GM21381 (cell line): ENCODE data around the gene OR3A2.
"Not testable (repeated sequence)": the region's sequence is repeated elsewhere in the genome, so short reads cannot be mapped to it uniquely, and the experiment has no call there.

Experiments used
- ATAC-seq: cut with Tn5 transposase; IDR thresholded peaks from one replicate; pipeline ENCODE4 v1.9.1; 2021; ENCODE audit warnings: mild to moderate bottlenecking, moderate library complexity; ENCODE audit not compliant: unreplicated experiment

Gene OR3A2

GRCh38 chr17:3295632-3296031 lies 90.5 kb downstream of the OR3A2 start:
- ATAC-seq: no peak

DNA sequence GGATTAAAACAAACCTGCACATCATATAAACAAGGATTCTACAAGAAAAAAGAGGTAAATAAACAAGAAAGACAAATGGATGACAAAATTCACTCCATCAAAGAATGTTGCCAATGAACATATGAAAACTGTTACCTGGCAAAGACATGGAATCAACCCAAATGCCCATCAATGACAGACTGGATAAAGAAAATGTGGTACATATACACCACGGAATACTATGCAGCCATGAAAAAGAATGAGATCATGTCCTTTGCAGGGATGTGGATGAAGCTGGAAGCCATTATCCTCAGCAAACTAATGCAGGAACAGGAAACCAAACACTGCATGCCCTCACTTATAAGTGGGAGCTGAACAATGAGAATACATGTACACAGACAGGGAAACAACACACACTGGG lies 92.6 kb downstream of the OR3A2 start:
- not testable (repeated sequence) for ATAC-seq

GRCh38 chr17:3282901-3283300 lies 103.2 kb downstream of the OR3A2 start:
- ATAC-seq: no peak

DNA sequence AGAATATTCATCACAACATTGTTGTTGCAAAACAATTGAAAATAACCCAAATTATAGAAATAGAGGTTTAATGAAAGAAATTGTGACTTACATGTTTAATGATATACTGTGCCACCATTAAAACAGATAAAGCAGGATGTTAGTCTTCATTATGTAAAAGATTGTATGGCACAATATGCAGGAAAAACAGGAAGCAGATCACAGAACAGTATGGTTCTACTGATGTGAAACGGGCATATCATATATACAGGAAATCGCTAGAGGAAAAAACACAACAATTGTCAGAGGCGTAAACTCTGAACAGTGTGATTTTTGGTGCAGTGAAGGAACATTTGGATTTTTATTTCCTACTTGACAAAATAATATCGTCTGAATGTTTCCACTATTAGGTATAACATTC lies 110.0 kb downstream of the OR3A2 start:
- ATAC-seq: no peak

- no peak for ATAC-seq
Measured at GRCh38 chr17:3271072-3271848, 114.8 kb downstream of the OR3A2 start.

DNA sequence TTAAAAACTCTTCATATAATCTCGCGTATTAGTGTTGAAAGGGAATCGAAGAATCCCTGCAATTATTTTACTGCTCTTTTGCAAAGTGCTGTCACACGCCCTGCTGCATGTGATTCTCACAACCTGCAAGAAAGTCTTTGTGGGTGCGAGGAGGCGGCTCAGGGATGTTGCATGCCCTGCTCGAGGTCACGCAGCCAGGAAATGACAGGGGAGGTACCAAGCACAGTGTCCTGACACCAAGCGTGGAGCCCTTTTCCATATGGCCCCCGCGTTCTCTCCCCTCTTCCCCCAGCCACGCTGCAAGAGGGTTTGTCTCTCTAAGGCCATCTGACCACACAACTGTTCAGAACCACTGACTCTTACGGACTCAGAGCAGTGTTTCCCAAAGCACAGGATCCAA lies 125.5 kb downstream of the OR3A2 start:
- no peak for ATAC-seq

GRCh38 chr17:3260163-3260562 lies 125.9 kb downstream of the OR3A2 start:
- no peak for ATAC-seq

- ATAC-seq: no peak
Measured at GRCh38 chr17:3256575-3256974, 129.5 kb downstream of the OR3A2 start.

DNA sequence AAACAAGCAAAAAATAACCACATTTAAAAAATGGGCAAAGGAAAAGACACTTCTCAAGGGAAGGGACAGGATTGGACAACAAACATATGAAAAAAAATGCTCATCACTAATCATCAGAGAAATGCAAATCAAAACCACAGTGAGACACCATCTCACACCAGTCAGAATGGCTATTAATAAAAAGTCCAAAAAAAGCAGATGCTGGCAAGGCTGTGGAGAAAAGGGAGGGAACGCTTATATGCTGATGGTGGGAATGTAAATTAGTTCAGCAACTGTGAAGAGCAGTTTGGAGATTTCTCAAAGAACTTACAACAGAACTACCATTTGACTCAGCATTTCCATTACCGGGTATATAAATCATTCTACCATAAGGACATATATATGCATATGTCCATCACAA lies 137.1 kb downstream of the OR3A2 start:
- not testable (repeated sequence) for ATAC-seq

- not testable (repeated sequence) for ATAC-seq
Measured at GRCh38 chr17:3244841-3245240, 141.3 kb downstream of the OR3A2 start.

DNA sequence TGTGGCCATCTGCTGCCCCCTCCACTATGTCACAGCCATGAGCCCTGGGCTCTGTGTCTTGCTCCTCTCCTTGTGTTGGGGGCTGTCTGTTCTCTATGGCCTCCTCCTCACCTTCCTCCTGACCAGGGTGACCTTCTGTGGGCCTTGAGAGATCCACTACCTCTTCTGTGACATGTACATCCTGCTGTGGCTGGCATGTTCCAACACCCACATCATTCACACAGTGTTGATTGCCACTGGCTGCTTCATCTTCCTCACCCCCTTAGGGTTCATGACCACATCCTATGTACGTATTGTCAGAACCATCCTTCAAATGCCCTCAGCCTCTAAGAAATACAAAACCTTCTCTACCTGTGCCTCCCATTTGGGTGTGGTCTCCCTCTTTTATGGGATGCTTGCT lies 145.1 kb downstream of the OR3A2 start:
- ATAC-seq: not testable (repeated sequence)

DNA sequence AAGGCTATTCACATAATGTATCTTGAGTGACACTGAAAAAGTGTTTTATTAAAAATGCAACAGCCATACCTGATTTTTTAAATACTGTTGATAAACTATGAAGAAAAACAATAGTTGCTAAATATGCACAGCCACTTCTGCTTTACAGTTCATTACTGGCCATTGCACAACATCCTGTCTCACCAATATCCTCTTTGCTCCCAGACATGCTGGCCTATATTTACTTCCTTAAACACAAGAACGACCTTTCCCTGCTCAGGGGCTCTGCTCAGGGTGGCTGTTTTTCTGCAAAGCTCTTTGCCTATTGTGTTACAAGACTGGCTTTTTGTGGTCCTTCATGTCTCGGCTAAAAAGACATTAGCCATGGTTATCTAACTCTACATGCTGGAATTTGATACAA lies 147.4 kb downstream of the OR3A2 start:
- ATAC-seq: not testable (repeated sequence)

DNA sequence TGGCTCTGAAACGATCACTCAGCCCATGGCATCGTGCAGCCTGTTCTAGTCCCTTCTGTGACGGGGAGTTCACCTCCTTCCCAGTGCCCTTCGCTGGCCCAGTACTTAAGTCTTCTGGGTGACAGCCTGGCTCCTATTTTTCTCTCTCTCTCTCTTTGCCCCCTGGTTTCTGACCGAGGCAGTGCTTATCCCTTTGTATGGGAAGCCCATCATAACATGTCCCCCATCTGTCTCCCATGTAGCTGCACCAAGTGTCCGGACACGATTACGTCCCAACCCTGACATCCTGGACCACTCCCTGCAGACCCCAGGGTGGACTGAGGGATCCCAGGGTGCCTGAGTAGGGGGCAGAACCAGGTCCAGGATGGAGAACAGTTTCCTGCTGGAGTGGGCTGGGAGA lies 153.8 kb downstream of the OR3A2 start:
- ATAC-seq: not testable (repeated sequence)
